NCI-H524 treated with DMSO at 0.1 percent for 48 hours (cell line): ENCODE measurements around the gene SVIL.
"Not testable (repeated sequence)": the region's sequence is repeated elsewhere in the genome, so short reads cannot be mapped to it uniquely, and the experiment has no call there.

Experiments used
- DNase-seq: peaks from one replicate; lab custom pipeline; 2025; lab: John Stamatoyannopoulos, UW

Gene SVIL

GRCh38 chr10:29603223-29603896, 31.4 kb downstream of the SVIL start:
- DNase-seq = no peak

- DNase-seq = no peak
Observed at GRCh38 chr10:29600821-29601220, 34.0 kb downstream of the SVIL start.

- DNase-seq = no peak
Observed at GRCh38 chr10:29600067-29600466, 34.7 kb downstream of the SVIL start.

GRCh38 chr10:29598851-29599311, 35.9 kb downstream of the SVIL start:
- DNase-seq = no peak

GRCh38 chr10:29596826-29597225, 37.9 kb downstream of the SVIL start:
- no peak for DNase-seq

DNA sequence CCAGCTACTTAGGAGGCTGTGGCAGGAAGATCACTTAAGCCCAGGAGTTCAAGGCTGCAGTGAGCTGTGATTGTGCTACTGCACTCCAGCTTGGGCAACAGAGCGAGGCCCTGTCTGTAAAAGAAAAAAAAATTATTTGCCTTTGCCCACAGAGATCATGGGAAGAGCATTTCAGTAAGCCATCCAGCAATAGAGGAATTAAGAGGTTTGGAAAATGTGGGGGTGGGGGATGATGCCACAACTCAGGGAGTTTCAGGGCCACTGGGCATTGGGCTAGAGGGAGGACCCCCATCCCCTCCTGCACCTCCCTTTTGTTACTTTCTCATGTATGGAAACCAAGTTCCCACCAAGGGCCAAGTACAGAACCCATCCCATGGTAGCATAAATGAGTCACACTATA, 38.4 kb downstream of the SVIL start:
- DNase-seq = no peak

- no peak for DNase-seq
Observed at GRCh38 chr10:29595636-29596225, 39.0 kb downstream of the SVIL start.

DNA sequence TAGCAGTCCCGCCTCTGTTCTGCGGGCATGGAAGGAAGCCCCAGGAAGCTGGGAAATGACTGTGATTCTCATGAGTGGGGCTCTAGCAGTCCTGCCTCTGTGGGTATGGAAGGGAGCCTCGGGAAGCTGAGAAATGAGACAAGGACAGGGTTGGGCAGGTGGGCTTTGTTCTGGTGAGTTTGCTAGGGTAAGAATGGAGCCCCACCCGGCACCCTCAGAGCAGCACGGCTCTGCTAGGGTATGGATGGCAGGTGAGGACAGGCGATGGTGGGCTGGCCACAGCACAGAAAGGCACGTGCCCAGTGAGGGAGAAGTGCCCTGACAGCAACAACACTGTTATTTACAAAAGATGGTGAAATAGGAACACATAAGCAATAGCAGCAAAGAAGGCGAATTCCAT, 39.6 kb downstream of the SVIL start:
- DNase-seq = no peak

GRCh38 chr10:29591651-29591968, 43.2 kb downstream of the SVIL start:
- DNase-seq = no peak

- DNase-seq = no peak
Observed at GRCh38 chr10:29590915-29591650, 43.7 kb downstream of the SVIL start.

GRCh38 chr10:29588629-29589421, 45.9 kb downstream of the SVIL start:
- DNase-seq = no peak

- DNase-seq = not testable (repeated sequence)
Observed at GRCh38 chr10:29587750-29588628, 46.8 kb downstream of the SVIL start.

DNA sequence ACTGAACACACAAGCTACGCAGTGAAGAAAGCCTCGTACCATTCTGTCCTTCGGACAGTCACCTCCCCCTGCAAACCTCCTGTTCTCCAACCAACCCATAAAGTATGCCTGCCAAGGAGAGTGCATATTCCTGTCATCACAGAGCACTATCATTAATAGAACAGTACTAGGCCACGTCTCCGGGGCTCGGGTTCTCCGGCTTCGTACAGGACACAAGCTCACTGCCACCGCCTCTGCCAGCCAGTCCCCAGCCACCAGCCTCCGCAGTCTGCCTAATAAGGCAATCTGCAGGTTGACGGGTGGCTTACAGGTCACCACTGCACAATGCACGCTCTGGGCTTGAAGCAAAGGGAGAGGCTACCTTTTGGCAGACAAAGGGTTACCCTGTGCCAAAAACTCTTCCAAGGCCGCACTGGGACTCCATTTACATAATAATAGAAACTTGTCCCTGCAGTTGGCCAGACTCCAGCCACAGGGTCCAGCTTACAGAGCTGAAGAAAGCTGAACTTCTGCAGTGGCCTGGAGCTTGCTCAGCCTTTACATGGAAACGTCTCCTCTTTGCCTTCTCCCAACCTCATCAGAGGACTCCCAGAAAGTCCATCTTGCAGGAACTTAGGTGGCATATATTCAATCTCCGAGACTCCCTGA, 47.5 kb downstream of the SVIL start:
- DNase-seq = not testable (repeated sequence)

GRCh38 chr10:29586509-29586908, 48.3 kb downstream of the SVIL start:
- no peak for DNase-seq

- DNase-seq = no peak
Observed at GRCh38 chr10:29585488-29585976, 49.2 kb downstream of the SVIL start.

GRCh38 chr10:29584436-29584835, 50.3 kb downstream of the SVIL start:
- DNase-seq = no peak

- no peak for DNase-seq
Observed at GRCh38 chr10:29583674-29584073, 51.1 kb downstream of the SVIL start.

GRCh38 chr10:29582769-29583168, 52.0 kb downstream of the SVIL start:
- DNase-seq = not testable (repeated sequence)

DNA sequence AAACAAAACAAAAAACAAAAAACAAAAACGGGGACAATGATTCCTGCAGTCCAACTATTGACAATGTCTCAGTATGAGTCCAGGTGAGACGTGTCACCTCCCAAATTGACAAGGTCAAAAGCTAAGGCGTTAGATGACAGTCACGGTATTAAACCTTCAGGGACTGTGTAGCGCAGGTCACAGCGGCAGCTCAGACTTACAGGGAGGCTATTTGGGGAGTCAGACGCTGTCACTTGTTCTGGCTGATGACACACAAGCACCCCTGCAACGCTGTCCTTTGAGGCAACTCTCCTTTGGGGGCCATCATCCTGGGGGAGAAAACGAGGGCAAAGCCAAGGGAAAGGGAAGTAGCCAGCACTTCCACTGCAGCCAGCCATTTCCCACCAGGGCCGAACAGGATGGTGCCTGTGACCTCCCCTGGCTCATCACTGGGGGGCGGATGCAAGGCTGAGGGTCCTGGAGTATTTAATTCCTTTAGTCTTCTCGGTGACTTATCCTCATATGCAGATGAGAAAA, 55.3 kb downstream of the SVIL start:
- no peak for DNase-seq

- DNase-seq = no peak
Observed at GRCh38 chr10:29578457-29578856, 56.3 kb downstream of the SVIL start.

- no peak for DNase-seq
Observed at GRCh38 chr10:29576681-29577080, 58.1 kb downstream of the SVIL start.
